IPS-18a (cell line): ENCODE measurements around the gene RNU4-1.

Experiments used
- H3K27ac ChIP-seq: one replicate; pipeline ENCODE4 v1.5.1; 2013; ENCODE audit warnings: low read length
- H3K27me3 ChIP-seq: one replicate; pipeline ENCODE4 v1.6.1; 2013; ENCODE audit warnings: mild to moderate bottlenecking, low read length; ENCODE audit not compliant: control insufficient read depth, insufficient read depth
- H3K36me3 ChIP-seq: one replicate; pipeline ENCODE4 v1.6.1; 2013; ENCODE audit warnings: low read depth, low read length; ENCODE audit not compliant: control insufficient read depth
- H3K4me1 ChIP-seq: one replicate; pipeline ENCODE4 v1.6.1; 2013; ENCODE audit warnings: low read depth, low read length; ENCODE audit not compliant: control insufficient read depth
- H3K4me3 ChIP-seq: one replicate; pipeline ENCODE4 v1.5.1; 2013; ENCODE audit warnings: low read length
- H3K9ac ChIP-seq: one replicate; pipeline ENCODE4 v1.6.1; 2013; ENCODE audit warnings: mild to moderate bottlenecking, low read length, moderate library complexity
- H3K9me3 ChIP-seq: one replicate; pipeline ENCODE4 v1.6.1; 2013; ENCODE audit warnings: low read depth, low read length; ENCODE audit not compliant: control insufficient read depth

RNU4-1 gene

DNA sequence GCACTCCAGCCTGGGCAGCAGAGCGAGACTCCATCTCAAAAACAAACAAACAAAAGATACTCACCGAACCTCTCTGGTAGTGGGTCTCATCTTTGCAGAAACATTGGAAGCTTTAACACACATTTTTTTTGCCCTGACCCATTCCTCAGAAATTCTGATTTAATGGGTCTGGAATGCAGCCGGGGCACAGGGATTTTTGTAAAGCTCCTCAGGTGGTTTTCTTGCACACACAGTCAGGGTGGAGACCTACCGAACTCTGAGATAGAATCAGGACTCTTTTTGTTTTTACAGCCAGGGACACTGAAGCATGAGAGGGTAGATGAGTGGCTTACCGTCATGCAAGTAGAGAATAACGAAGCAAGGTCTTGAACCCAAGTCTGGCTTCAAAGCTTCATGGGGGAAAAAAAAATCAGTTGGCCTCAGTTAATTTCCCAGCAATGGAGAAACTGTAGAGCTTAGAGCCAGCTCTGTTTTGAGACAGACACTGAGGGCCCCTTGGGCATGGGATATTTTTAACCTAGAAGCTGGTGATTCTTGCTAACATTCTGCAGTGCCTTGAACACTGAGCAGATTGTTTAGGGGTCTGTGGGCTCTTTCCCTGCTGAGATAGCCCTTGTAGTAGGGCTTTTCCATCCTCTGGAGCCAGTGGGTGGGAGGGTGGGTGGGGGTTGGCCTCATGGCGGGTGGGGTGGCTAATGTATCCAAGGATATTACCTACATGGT is 6.1 kb downstream of the RNU4-1 start:
- no peaks in the 10 kb centered on the region for H3K27me3 ChIP-seq
- no peaks in the 10 kb centered on the region for H3K9me3 ChIP-seq
- no peak overlapping the region for H3K4me3 ChIP-seq
- peaks cover 5% of the 10 kb centered on the region for H3K4me1 ChIP-seq
- H3K9ac ChIP-seq = no peak overlapping the region
- H3K27ac ChIP-seq = no peak overlapping the region
- H3K36me3 ChIP-seq = no peaks in the 10 kb centered on the region

DNA sequence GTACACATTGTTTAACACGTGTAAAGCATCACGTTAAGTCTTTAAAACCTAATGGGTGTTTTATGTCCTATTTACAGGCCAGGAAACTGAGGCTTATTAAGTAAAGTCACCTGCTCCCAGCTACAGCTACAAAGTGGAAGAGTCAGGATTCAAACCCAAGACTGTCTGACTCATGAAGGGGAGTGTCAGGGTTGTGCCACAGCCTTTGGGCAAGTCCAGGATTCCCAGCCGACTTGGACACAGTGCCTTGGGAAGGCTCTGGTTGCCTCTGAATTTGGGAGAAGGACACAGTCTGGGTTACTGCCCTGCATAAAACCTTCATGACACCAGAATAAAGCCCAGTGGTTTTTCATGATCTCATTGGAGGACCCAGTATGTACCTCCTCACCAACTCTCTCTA is 8.7 kb downstream of the RNU4-1 start:
- Histone ChIP-seq H3K9ac (no peak overlapping the region), H3K4me1 (no peaks in the 10 kb centered on the region), H3K36me3 (no peaks in the 10 kb centered on the region), H3K27me3 (no peaks in the 10 kb centered on the region), H3K4me3 (no peak overlapping the region), H3K9me3 (no peaks in the 10 kb centered on the region), H3K27ac (no peak overlapping the region)

DNA sequence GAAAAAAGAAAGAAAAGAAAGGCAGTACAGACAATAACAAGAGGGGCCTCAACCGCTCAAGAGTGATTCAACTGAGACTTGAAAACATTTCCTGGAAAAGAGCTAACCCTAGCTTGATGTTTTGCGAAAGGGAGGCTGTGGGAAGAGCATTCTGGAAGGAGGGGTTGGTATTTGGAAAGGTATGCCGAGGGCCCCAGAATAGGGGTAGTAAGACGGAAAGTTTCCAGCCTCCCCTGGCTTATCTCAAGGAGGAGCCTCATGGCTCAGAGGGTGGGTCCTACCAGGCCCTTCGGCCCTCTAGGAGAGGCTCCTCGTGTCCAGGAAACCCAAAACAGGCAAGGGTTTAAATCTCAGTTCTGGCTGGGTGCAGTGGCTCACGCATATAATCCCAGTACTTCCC is 9.7 kb downstream of the RNU4-1 start:
- Histone ChIP-seq H3K36me3 (no peaks in the 10 kb centered on the region), H3K4me1 (no peaks in the 10 kb centered on the region), H3K9me3 (no peaks in the 10 kb centered on the region), H3K4me3 (no peak overlapping the region), H3K9ac (no peak overlapping the region), H3K27ac (no peak overlapping the region), H3K27me3 (no peaks in the 10 kb centered on the region)

DNA sequence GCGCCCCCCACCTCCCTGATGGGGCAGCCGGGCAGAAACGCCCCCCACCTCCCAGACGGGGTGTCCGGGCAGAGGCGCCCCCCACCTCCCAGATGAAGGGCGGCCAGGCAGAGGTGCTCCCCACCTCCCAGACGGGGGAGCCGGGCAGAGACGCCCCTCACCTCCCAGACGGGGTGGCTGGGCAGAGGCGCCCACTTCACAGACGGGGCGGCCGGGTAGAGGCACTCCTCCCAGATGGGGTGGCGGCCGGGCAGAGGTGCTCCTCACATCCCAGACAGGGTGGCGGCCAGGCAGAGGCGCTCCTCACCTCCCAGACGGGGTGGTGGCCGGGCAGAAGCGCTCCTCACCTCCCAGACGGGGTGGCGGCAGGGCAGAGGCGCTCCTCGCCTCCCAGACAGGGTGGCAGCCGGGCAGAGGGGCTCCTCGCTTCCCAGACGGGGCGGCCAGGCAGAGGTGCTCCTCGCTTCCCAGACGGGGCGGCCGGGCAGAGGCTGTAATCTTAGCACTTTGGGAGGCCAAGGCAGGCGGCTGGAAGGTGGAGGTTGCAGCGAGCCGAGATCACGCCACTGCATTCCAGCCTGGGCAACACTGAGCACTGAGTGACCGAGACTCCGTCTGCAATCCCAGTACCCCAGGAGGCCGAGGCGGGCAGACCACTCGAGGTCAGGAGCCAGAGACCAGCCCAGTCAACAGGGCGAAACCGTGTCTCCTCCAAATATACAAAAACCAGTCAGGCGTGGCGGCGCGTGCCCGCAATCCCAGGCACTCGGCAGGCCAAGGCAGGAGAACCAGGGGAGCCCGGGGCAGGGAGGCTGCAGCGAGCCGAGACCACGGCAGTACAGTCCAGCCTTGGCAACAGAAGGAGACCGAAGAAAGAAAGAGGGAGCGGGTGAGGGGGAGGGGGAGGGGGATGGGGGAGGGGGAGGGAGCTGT is 14.6 kb downstream of the RNU4-1 start:
- Histone ChIP-seq H3K27ac (no peak overlapping the region), H3K4me3 (no peak overlapping the region), H3K36me3 (no peaks in the 10 kb centered on the region), H3K9ac (no peak overlapping the region), H3K27me3 (no peaks in the 10 kb centered on the region), H3K4me1 (no peaks in the 10 kb centered on the region), H3K9me3 (no peaks in the 10 kb centered on the region)

DNA sequence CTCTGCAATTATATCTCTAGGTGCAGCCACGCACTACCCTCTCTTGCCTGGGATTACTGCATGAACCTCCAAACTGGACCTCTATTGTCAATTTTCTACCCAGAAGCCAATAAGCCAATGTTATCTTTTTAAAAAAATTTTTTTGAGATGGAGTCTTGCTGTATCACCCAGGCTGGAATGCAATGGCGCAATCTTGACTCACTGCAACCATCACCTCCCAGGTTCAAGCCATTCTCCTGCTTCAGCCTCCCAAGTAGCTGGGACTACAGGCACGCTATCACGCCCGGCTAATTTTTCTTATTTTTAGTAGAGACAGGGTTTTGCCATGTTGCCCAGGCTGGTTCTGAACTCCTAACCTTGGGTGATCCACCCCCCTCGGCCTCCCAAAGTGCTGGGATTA is 16.3 kb downstream of the RNU4-1 start:
- H3K4me3 ChIP-seq = no peak overlapping the region
- no peaks in the 10 kb centered on the region for H3K27me3 ChIP-seq
- no peaks in the 10 kb centered on the region for H3K4me1 ChIP-seq
- no peaks in the 10 kb centered on the region for H3K36me3 ChIP-seq
- no peak overlapping the region for H3K9ac ChIP-seq
- H3K9me3 ChIP-seq = no peaks in the 10 kb centered on the region
- no peak overlapping the region for H3K27ac ChIP-seq

DNA sequence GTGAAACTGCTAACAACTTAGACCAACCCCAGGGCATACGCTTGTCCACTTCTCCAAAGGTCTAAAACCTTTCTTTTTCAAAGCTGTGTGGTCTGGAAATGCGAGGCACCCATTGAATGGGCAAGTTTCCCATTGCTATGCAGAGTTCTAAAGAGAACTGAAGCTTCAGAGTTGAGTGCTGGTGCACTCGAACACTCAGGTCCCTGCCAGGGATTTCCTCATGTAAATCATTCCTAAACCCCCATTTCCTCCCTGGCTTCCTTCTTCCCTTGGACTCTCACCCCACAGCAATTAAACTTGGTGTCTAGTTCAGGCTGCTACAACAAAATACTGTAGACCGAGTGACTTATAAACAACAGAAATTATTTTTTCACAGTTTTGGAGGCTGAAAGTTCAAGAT is 25.3 kb downstream of the RNU4-1 start:
- Histone ChIP-seq H3K36me3 (no peaks in the 10 kb centered on the region), H3K4me3 (no peak overlapping the region), H3K9ac (no peak overlapping the region), H3K27ac (no peak overlapping the region), H3K9me3 (no peaks in the 10 kb centered on the region), H3K27me3 (no peaks in the 10 kb centered on the region), H3K4me1 (peaks cover 22% of the 10 kb centered on the region)

DNA sequence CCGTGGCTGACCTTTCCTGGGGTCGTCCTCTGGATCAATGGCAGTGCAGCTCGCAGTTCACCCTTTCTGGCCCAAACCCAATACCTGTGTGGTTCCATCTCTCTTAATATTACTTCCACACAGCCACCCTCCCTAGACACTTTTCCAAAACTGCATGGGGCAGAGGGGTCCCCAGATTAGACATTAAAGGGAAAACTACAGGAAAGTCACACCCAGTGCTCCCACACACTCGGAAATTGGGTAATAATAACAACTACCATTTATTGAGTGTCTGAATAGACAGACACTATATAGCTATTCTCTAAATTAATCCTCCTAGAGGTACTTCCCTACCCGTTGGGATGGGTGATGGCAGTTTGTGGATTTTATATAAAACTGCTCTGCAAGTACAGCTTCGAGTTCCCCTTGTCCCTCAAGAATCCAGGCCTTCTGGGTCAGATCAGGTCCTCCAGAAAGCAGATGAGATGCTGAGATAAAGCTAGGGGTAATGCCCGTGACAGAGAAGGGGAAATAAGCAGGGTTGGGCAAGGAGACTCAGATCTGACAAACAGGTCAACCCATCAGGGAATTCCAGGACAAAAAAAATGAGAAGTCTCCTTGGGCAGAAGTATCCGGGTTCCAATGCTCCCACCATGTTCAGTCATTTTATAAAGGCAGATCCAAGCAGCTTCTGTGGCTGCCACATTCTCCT is 26.7 kb downstream of the RNU4-1 start:
- Histone ChIP-seq H3K36me3 (no peaks in the 10 kb centered on the region), H3K9ac (no peak overlapping the region), H3K27ac (no peak overlapping the region), H3K27me3 (no peaks in the 10 kb centered on the region), H3K4me3 (peak overlapping the region; percentile 39), H3K9me3 (no peaks in the 10 kb centered on the region), H3K4me1 (peaks cover 22% of the 10 kb centered on the region)

DNA sequence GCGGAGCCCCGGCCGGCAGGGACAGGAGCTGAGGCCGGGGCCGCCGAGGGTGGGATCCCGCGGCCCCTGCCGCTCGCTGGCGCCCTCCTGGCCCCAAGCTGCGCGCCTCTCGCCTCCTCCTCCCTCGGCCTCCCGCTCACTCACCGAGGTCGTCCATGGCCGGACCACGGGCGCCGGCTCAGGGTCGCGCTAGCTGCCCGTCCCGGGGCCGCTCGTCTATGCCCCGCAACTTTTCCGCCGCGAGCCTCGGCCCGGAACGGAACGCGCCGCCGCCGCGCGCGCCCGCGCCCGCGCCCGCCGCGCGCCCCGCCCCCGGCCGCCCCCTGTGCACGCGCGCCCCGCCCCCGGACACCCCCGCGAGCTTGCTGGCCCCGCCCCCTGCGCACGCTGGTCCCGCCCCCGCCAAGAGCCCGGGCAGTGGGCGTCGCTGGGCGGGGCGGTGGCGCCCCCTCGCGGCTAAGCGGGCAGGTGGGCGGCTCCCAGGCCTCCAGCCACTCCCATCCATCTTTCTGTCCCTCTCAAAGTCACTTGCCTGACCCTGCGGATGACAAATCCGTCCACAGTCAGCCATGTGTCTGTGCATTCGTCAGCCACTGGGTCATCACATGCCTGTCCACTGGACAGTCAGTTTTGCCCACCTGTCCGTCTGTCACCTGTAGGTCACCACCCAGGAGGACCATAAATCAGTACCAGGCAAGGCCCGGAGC is 27.4 kb downstream of the RNU4-1 start, which contains the start of gene PXN:
PXN (minus strand) TSS at position 258 of the 707 bp plus-strand sequence; CDS start at position 157, 101 bp downstream.
- peak within 1 kb of the TSS; percentile 72 for H3K4me3 ChIP-seq
- H3K36me3 ChIP-seq = no peaks in the 10 kb centered on the region
- H3K27me3 ChIP-seq = no peaks in the 10 kb centered on the region
- H3K9me3 ChIP-seq = no peaks in the 10 kb centered on the region
- H3K27ac ChIP-seq = no peak within 1 kb of the TSS
- H3K9ac ChIP-seq = peak within 1 kb of the TSS; percentile 72
- H3K4me1 ChIP-seq = peaks cover 22% of the 10 kb centered on the region

DNA sequence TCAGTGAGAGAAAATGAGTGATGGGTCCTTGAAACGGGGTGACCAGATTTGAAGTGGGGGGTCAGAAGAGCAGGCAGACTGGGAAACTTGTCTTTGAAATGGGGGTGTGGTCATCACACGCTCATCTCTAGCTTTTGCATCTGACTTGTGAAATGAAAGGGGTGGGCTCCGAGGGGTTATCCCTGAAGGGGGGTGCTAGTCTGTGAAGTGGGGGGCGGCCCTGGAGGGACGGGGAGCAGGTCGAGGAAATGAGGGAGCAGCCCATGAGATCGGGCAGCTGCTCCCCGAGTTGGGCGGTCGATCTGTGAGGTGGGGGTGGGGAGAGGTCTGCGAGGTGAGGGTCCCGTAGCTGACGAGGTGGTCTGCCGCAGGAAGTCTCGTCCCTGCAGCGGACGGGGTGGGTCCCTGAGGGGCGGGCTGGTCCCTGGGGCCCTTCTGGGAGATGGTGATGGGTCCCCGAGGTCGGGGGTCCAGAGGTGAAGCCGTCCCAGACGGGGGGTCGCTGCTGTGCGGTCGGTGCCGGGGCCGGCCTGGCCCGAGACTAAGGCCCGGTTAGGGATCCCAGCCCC is 28.0 kb downstream of the RNU4-1 start:
- peak overlapping the region; percentile 72 for H3K4me3 ChIP-seq
- peak overlapping the region; percentile 72 for H3K9ac ChIP-seq
- no peaks in the 10 kb centered on the region for H3K27me3 ChIP-seq
- H3K27ac ChIP-seq = no peak overlapping the region
- peaks cover 22% of the 10 kb centered on the region for H3K4me1 ChIP-seq
- H3K36me3 ChIP-seq = no peaks in the 10 kb centered on the region
- no peaks in the 10 kb centered on the region for H3K9me3 ChIP-seq

DNA sequence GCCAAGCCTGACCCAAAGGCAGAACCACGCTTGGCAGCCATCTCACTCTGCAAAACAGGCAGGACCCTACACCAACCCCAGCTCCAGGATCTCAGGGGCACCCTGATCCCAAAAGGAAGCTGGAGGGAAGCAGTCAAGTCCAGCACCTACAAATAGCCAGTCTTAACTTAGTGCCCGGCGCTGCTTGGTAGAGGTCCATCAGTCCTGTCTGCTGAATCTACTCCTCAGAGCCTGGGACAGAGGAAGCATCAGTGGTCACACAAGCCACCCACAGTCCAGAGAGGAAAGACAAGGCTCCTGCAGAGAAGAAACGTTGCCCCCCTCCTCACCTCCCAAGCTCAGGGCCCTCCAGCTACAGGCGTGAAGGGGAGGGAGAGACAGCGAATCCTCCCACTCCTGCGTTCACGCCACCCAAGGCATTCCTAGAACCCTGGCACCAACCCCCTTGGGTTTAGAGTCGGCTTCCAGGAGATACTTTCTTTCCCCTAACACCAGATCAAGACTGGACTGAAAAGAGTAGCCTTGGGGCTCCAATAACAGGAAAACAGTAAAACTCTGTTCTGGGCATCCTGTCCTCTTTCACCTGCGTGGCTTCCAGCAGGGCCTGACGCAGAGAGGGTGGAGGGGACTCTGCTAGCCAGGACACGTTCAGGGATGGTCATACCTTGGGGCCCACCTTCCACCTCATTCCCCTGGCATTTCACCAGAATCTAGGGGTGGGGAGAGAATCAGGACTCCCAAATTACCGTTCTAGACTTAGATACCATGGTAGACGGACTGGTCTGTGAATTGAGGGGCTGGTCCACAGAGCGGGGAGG is 28.7 kb downstream of the RNU4-1 start:
- no peaks in the 10 kb centered on the region for H3K36me3 ChIP-seq
- H3K27ac ChIP-seq = no peak overlapping the region
- peak overlapping the region; percentile 72 for H3K9ac ChIP-seq
- no peaks in the 10 kb centered on the region for H3K27me3 ChIP-seq
- peaks cover 22% of the 10 kb centered on the region for H3K4me1 ChIP-seq
- H3K9me3 ChIP-seq = no peaks in the 10 kb centered on the region
- H3K4me3 ChIP-seq = peak overlapping the region; percentile 72
